ENCODE data around the gene TMEM150C. TPM values are rescaled to one million over a fixed set of nuclear protein-coding genes. Genes with fewer than 3 reads are reported as not detected.

TMEM150C gene
- total RNA-seq, 1 experiment from 2014 or later: 2.7 TPM

DNA sequence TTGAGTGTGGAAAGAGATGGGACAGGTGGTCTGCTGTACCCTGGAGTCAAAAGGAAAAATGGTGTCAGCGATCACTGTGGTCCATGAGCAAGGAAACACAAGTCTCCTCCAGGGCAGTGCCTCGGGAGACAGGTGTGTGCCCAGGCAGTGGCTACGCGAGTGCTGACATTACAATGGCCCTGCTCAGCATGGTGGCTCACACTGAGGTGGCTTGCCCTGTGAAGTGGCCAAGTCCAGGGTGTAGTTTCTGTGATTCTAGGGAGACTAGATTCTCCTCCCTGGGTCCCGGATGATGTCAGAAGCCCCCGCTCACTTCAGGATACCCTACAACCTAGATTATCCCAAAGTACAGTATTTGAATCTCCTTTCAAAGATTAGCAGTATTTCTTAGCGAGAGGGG is 44.8 kb upstream of the TMEM150C start (continued):
- TF ChIP-seq IRF1 (CRISPR knock-in tag; IDR thresholded peaks at IDR 0.05): no peak
- no peak for TF ChIP-seq TCF7 (CRISPR knock-in tag; IDR thresholded peaks at IDR 0.05; ENCODE audit: low read depth)
- no peak for TF ChIP-seq ZNF232 (CRISPR knock-in tag; IDR thresholded peaks at IDR 0.05)
- TF ChIP-seq NR2C2 (CRISPR knock-in tag; IDR thresholded peaks at IDR 0.05): no peak
- no peak for TF ChIP-seq TEAD1 (CRISPR knock-in tag; IDR thresholded peaks at IDR 0.05)
- TF ChIP-seq RELA (CRISPR knock-in tag; IDR thresholded peaks at IDR 0.05; ENCODE audit: borderline replicate concordance): no peak
- TF ChIP-seq, protein P1, sequence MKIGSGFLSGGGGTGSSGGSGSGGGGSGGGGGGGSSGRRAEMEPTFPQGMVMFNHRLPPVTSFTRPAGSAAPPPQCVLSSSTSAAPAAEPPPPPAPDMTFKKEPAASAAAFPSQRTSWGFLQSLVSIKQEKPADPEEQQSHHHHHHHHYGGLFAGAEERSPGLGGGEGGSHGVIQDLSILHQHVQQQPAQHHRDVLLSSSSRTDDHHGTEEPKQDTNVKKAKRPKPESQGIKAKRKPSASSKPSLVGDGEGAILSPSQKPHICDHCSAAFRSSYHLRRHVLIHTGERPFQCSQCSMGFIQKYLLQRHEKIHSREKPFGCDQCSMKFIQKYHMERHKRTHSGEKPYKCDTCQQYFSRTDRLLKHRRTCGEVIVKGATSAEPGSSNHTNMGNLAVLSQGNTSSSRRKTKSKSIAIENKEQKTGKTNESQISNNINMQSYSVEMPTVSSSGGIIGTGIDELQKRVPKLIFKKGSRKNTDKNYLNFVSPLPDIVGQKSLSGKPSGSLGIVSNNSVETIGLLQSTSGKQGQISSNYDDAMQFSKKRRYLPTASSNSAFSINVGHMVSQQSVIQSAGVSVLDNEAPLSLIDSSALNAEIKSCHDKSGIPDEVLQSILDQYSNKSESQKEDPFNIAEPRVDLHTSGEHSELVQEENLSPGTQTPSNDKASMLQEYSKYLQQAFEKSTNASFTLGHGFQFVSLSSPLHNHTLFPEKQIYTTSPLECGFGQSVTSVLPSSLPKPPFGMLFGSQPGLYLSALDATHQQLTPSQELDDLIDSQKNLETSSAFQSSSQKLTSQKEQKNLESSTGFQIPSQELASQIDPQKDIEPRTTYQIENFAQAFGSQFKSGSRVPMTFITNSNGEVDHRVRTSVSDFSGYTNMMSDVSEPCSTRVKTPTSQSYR (CRISPR knock-in tag; IDR thresholded peaks at IDR 0.05): no peak
- no peak for TF ChIP-seq ATF6 (CRISPR knock-in tag; IDR thresholded peaks at IDR 0.05)
- TF ChIP-seq FOXP1 (CRISPR knock-in tag; IDR thresholded peaks at IDR 0.05; ENCODE audit: borderline replicate concordance): no peak
- no peak for TF ChIP-seq GABPB1 (CRISPR knock-in tag; IDR thresholded peaks at IDR 0.05)
- TF ChIP-seq ZNF425 (CRISPR knock-in tag; conservative IDR thresholded peaks at IDR 0.05): no peak

DNA sequence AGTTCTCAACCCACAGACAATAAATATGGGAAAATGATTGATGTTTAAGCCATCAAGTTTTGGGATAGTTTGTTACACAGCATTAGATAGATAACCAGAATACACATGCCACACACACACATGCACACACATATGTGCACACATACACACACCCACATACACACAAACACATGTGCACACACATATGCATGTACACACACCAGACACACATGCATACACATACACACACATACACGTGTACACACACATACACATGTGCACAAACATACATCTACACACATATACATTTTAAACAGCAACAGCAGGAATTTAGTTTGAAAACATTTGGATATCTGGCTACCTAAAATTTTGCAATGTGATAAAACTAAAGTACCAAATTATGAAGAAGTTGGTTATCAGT is 42.7 kb upstream of the TMEM150C start:
- Mint-ChIP-seq H3K4me1 (no peaks in the 10 kb centered on the region), H3K9me3 (no peaks in the 10 kb centered on the region), H3K27me3 (ENCODE audit: low read depth) (no peaks in the 10 kb centered on the region; the same call in 1 of the 2 replicates), H3K36me3 (no peaks in the 10 kb centered on the region), H3K4me3 (no peak overlapping the region), H3K27ac (no peak overlapping the region)
- TF ChIP-seq NR3C1 (CRISPR knock-in tag; conservative IDR thresholded peaks at IDR 0.05; ENCODE audit: low read depth) (no peak), AFF4 (CRISPR knock-in tag; IDR thresholded peaks at IDR 0.05; ENCODE audit: borderline replicate concordance) (no peak)
- TF ChIP-seq, protein P2, sequence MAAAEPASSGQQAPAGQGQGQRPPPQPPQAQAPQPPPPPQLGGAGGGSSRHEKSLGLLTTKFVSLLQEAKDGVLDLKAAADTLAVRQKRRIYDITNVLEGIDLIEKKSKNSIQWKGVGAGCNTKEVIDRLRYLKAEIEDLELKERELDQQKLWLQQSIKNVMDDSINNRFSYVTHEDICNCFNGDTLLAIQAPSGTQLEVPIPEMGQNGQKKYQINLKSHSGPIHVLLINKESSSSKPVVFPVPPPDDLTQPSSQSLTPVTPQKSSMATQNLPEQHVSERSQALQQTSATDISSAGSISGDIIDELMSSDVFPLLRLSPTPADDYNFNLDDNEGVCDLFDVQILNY (CRISPR knock-in tag; IDR thresholded peaks at IDR 0.05): no peak
- ATAC-seq: no peak
- ChIA-PET POLR2A (no interaction called here), CTCF (no interaction called here)
- DNase-seq (ENCODE audit: low spot score): no peak

Data from WTC11 (cell line).